ENCODE measurements around the gene ACYP1. TPM values are rescaled to one million over a fixed set of nuclear protein-coding genes. Genes with fewer than 3 reads are reported as not detected.

ACYP1 gene
- 7.1 and 9.5 TPM in 2 replicates for total RNA-seq
- 13.5 and 19.5 TPM in 2 replicates for polyA plus RNA-seq

DNA sequence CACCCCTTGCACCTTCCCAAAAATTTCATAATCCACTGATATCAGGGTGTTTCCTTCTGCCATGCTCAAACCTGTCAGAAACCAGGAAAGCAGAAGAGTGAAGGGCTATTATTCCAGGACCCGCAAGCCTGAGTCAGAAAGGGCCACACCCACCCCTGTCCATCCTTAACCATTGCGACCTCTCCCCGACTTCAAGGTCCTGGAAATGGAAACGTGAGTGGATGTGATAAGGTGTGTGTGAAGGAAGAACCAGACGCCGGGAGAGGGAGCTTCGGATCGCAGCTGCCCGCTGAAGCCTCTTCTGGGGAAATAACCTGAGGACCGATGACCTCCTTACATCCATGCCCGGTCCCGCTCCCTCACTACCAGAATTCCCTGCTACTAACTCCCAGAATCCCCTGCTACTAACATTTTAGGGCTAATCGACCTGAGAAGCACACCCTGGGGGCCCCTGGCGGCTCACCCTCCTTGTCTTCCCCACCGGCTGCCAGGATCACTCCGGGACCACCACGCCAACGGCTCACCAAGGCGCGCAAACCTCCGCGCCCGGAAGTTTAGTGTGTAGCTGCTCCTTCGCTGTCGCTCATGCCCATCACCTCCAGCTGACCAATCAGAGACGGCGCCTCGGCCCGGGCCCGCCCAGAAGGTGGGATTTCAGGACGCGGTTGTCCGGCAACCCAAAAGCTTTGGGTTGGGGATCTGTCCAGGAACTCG is at the start of gene ACYP1:
TSS of gene ACYP1 (minus strand) at position 534 of the 714 bp plus-strand sequence. CDS start at position 63, 471 bp downstream.
- H3K79me2 ChIP-seq, result peaks cover 24% of the 10 kb centered on the region
- peak within 1 kb of the TSS; percentile 28 for H3K27ac ChIP-seq
- no peaks in the 10 kb centered on the region for H3K9me2 ChIP-seq (replicated peaks; ENCODE audit: insufficient read depth)
- under 1% methylated on average over 34 of the region's 34 CpGs for WGBS (ENCODE audit: low lambda C conversion rate, missing lambda C conversion rate)
- H4K20me1 ChIP-seq (ENCODE audit: insufficient read depth, poor library complexity, severe bottlenecking), result no peaks in the 10 kb centered on the region
- H3K36me3 ChIP-seq (replicated peaks; ENCODE audit: insufficient read depth, low read depth), result no peaks in the 10 kb centered on the region
- DNase-seq (ENCODE audit: low spot score), result peak; percentile 91
- peak within 1 kb of the TSS; percentile 73 for H2AFZ ChIP-seq
- TF ChIP-seq EZH2 (IDR thresholded peaks at IDR 0.05; ENCODE audit: borderline replicate concordance) (no peak), EZH2phosphoT487 (IDR thresholded peaks at IDR 0.05; ENCODE audit: low read depth, severe bottlenecking, unreplicated experiment) (no peak)
- TF ChIP-seq, protein P1, sequence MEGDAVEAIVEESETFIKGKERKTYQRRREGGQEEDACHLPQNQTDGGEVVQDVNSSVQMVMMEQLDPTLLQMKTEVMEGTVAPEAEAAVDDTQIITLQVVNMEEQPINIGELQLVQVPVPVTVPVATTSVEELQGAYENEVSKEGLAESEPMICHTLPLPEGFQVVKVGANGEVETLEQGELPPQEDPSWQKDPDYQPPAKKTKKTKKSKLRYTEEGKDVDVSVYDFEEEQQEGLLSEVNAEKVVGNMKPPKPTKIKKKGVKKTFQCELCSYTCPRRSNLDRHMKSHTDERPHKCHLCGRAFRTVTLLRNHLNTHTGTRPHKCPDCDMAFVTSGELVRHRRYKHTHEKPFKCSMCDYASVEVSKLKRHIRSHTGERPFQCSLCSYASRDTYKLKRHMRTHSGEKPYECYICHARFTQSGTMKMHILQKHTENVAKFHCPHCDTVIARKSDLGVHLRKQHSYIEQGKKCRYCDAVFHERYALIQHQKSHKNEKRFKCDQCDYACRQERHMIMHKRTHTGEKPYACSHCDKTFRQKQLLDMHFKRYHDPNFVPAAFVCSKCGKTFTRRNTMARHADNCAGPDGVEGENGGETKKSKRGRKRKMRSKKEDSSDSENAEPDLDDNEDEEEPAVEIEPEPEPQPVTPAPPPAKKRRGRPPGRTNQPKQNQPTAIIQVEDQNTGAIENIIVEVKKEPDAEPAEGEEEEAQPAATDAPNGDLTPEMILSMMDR (IDR thresholded peaks at IDR 0.05; ENCODE audit: poor library complexity), result no peak
- peaks cover 16% of the 10 kb centered on the region for H3K4me1 ChIP-seq (ENCODE audit: insufficient read depth)
- H3K9me3 ChIP-seq (ENCODE audit: low read depth), result no peaks in the 10 kb centered on the region
- no peaks in the 10 kb centered on the region for H3K27me3 ChIP-seq
- H3K4me3 ChIP-seq, result peak within 1 kb of the TSS; percentile 65
- peak within 1 kb of the TSS; percentile 83 for H3K4me2 ChIP-seq

DNA sequence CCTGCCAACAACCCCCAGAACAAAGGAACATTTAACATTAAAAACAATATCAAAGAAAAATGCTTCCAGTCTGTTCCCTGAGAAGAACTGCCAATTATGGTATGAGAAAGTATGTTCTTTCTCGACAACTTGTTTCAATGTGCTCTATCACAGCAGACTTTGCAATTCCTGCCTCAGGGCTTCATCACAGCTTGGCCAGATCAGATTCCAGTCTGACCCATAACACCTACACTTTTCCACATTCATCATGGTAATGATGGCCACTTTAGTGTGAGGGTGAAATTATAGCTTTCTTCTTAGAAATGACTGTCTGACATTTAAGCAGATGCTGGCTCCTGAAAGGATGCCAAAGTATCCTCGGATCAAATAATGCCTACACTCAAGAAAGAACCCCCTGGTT is 46.1 kb upstream of the ACYP1 start:
- no peaks in the 10 kb centered on the region for H3K27me3 ChIP-seq
- no peak for DNase-seq (ENCODE audit: low spot score)
- TF ChIP-seq EZH2phosphoT487 (IDR thresholded peaks at IDR 0.05; ENCODE audit: low read depth, severe bottlenecking, unreplicated experiment), result no peak
- no peak for TF ChIP-seq EZH2 (IDR thresholded peaks at IDR 0.05; ENCODE audit: borderline replicate concordance)
- TF ChIP-seq, protein P1 (IDR thresholded peaks at IDR 0.05; ENCODE audit: poor library complexity), result no peak
- no peak overlapping the region for H2AFZ ChIP-seq
- H3K36me3 ChIP-seq (replicated peaks; ENCODE audit: insufficient read depth, low read depth), result no peaks in the 10 kb centered on the region
- no peaks in the 10 kb centered on the region for H3K79me2 ChIP-seq
- no peaks in the 10 kb centered on the region for H3K9me2 ChIP-seq (replicated peaks; ENCODE audit: insufficient read depth)
- no peak overlapping the region for H3K4me3 ChIP-seq
- H3K9me3 ChIP-seq (ENCODE audit: low read depth), result no peaks in the 10 kb centered on the region
- no peaks in the 10 kb centered on the region for H3K4me1 ChIP-seq (ENCODE audit: insufficient read depth)
- 80% methylated on average over 2 of the region's 2 CpGs for WGBS (ENCODE audit: low lambda C conversion rate, missing lambda C conversion rate)
- no peak overlapping the region for H3K4me2 ChIP-seq
- H3K27ac ChIP-seq, result no peak overlapping the region
- no peaks in the 10 kb centered on the region for H4K20me1 ChIP-seq (ENCODE audit: insufficient read depth, poor library complexity, severe bottlenecking)

DNA sequence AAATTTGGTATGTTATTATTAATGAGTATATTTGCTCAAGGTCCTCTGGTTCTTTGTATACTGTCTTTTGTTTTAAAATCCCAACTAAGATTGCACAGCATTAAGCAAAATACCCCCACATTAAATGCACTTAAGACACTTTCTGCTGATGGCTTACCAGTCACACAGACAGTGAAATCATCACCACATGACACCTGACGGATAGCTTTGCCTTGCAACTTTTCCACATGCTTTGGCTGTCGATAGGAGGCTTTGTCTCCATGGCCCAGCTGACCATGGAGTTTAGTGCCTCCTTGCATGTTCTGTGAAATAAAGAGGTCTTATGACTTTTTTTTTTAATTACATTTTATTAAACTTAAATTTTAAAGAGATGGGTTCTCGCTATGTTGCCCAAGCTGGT is 43.4 kb upstream of the ACYP1 start:
- no peak for DNase-seq (ENCODE audit: low spot score)
- Histone ChIP-seq H3K4me1 (ENCODE audit: insufficient read depth) (no peaks in the 10 kb centered on the region), H3K9me2 (replicated peaks; ENCODE audit: insufficient read depth) (no peaks in the 10 kb centered on the region), H3K9me3 (ENCODE audit: low read depth) (no peaks in the 10 kb centered on the region), H3K27me3 (no peaks in the 10 kb centered on the region), H3K36me3 (replicated peaks; ENCODE audit: insufficient read depth, low read depth) (no peaks in the 10 kb centered on the region), H2AFZ (no peak overlapping the region), H3K4me3 (no peak overlapping the region), H3K27ac (no peak overlapping the region), H4K20me1 (ENCODE audit: insufficient read depth, poor library complexity, severe bottlenecking) (no peaks in the 10 kb centered on the region), H3K4me2 (no peak overlapping the region), H3K79me2 (no peaks in the 10 kb centered on the region)
- WGBS (ENCODE audit: low lambda C conversion rate, missing lambda C conversion rate), result 77% methylated on average over 3 of the region's 3 CpGs
- no peak for TF ChIP-seq EZH2 (IDR thresholded peaks at IDR 0.05; ENCODE audit: borderline replicate concordance)
- TF ChIP-seq, protein P1 (IDR thresholded peaks at IDR 0.05; ENCODE audit: poor library complexity), result no peak
- TF ChIP-seq EZH2phosphoT487 (IDR thresholded peaks at IDR 0.05; ENCODE audit: low read depth, severe bottlenecking, unreplicated experiment), result no peak

Measured in hepatocyte (in vitro differentiated cells).